ENCODE results near the gene MVP.

MVP gene

GRCh38 chr16:29804455-29805231, 15.6 kb upstream of the MVP start:
- Histone ChIP-seq H3K9ac (ENCODE audit: low read depth in 1 of 2, low read length in 2 of 2) (peak overlapping the region; percentile 85 to 96), H3K9me3 (ENCODE audit: control insufficient read depth in 2 of 2, low read length in 2 of 2) (no peaks in the 10 kb centered on the region), H3K27ac (ENCODE audit: low read depth in 2 of 2, low read length in 2 of 2) (peak overlapping the region; percentile 96 to 99), H3K4me3 (ENCODE audit: low read length in 2 of 2) (peak overlapping the region; percentile 80 to 93), H3K27me3 (ENCODE audit: control insufficient read depth in 2 of 2, insufficient read depth in 2 of 2, low read length in 2 of 2) (no peaks in the 10 kb centered on the region), H3K36me3 (ENCODE audit: control insufficient read depth in 2 of 2, insufficient read depth in 2 of 2, low read length in 2 of 2) (peaks cover 27 to 34% of the 10 kb centered on the region in 2 donors), H3K4me1 (ENCODE audit: control insufficient read depth in 2 of 2, insufficient read depth in 2 of 2, low read length in 2 of 2) (peaks cover 21 to 24% of the 10 kb centered on the region in 2 donors)

GRCh38 chr16:29805232-29806098, 14.8 kb upstream of the MVP start:
- H3K27me3 ChIP-seq (ENCODE audit: control insufficient read depth in 2 of 2, insufficient read depth in 2 of 2, low read length in 2 of 2): no peaks in the 10 kb centered on the region

GRCh38 chr16:29806099-29806579, 14.1 kb upstream of the MVP start, which contains the start of gene MAZ:
MAZ (plus strand) TSS chr16:29806529; CDS start chr16:29806702, 173 bp downstream.
- Histone ChIP-seq H3K36me3 (ENCODE audit: control insufficient read depth in 2 of 2, insufficient read depth in 2 of 2, low read length in 2 of 2) (peaks cover 27 to 30% of the 10 kb centered on the region in 2 donors), H3K4me1 (ENCODE audit: control insufficient read depth in 2 of 2, insufficient read depth in 2 of 2, low read length in 2 of 2) (peaks cover 36 to 39% of the 10 kb centered on the region in 2 donors), H3K9me3 (ENCODE audit: control insufficient read depth in 2 of 2, low read length in 2 of 2) (no peaks in the 10 kb centered on the region), H3K4me3 (ENCODE audit: low read length in 2 of 2) (peak within 1 kb of the TSS; percentile 82 to 93), H3K27me3 (ENCODE audit: control insufficient read depth in 2 of 2, insufficient read depth in 2 of 2, low read length in 2 of 2) (no peaks in the 10 kb centered on the region), H3K27ac (ENCODE audit: low read depth in 2 of 2, low read length in 2 of 2) (peak within 1 kb of the TSS; percentile 96 to 99), H3K9ac (ENCODE audit: low read depth in 1 of 2, low read length in 2 of 2) (peak within 1 kb of the TSS; percentile 74 to 88)

More at GRCh38 chr16:29805232-29806098, 14.8 kb upstream of the MVP start:
- no peaks in the 10 kb centered on the region for H3K9me3 ChIP-seq (ENCODE audit: control insufficient read depth in 2 of 2, low read length in 2 of 2)
- H3K36me3 ChIP-seq (ENCODE audit: control insufficient read depth in 2 of 2, insufficient read depth in 2 of 2, low read length in 2 of 2): peaks cover 32 to 35% of the 10 kb centered on the region in 2 donors
- peak overlapping the region; percentile 96 to 99 for H3K27ac ChIP-seq (ENCODE audit: low read depth in 2 of 2, low read length in 2 of 2)
- peaks cover 29 to 32% of the 10 kb centered on the region in 2 donors for H3K4me1 ChIP-seq (ENCODE audit: control insufficient read depth in 2 of 2, insufficient read depth in 2 of 2, low read length in 2 of 2)
- peak overlapping the region; percentile 85 to 96 for H3K9ac ChIP-seq (ENCODE audit: low read depth in 1 of 2, low read length in 2 of 2)
- peak overlapping the region; percentile 80 to 93 for H3K4me3 ChIP-seq (ENCODE audit: low read length in 2 of 2)

- peak overlapping the region; percentile 69 to 82 for H3K4me3 ChIP-seq (ENCODE audit: low read length in 2 of 2)
- peak overlapping the region; percentile 94 to 97 for H3K27ac ChIP-seq (ENCODE audit: low read depth in 2 of 2, low read length in 2 of 2)
- peaks cover 21 to 24% of the 10 kb centered on the region in 2 donors for H3K36me3 ChIP-seq (ENCODE audit: control insufficient read depth in 2 of 2, insufficient read depth in 2 of 2, low read length in 2 of 2)
- peak overlapping the region; percentile 74 to 88 for H3K9ac ChIP-seq (ENCODE audit: low read depth in 1 of 2, low read length in 2 of 2)
- H3K27me3 ChIP-seq (ENCODE audit: control insufficient read depth in 2 of 2, insufficient read depth in 2 of 2, low read length in 2 of 2): no peaks in the 10 kb centered on the region
- no peaks in the 10 kb centered on the region for H3K9me3 ChIP-seq (ENCODE audit: control insufficient read depth in 2 of 2, low read length in 2 of 2)
- peaks cover 42 to 46% of the 10 kb centered on the region in 2 donors for H3K4me1 ChIP-seq (ENCODE audit: control insufficient read depth in 2 of 2, insufficient read depth in 2 of 2, low read length in 2 of 2)
Observed at GRCh38 chr16:29806641-29807425, 13.4 kb upstream of the MVP start.

- Histone ChIP-seq H3K9me3 (ENCODE audit: control insufficient read depth in 2 of 2, low read length in 2 of 2) (no peaks in the 10 kb centered on the region), H3K27me3 (ENCODE audit: control insufficient read depth in 2 of 2, insufficient read depth in 2 of 2, low read length in 2 of 2) (no peaks in the 10 kb centered on the region), H3K27ac (ENCODE audit: low read depth in 2 of 2, low read length in 2 of 2) (peak overlapping the region; percentile 94 to 97), H3K4me3 (ENCODE audit: low read length in 2 of 2) (peak overlapping the region; percentile 69 to 82), H3K9ac (ENCODE audit: low read depth in 1 of 2, low read length in 2 of 2) (peak overlapping the region; percentile 48 to 88), H3K4me1 (ENCODE audit: control insufficient read depth in 2 of 2, insufficient read depth in 2 of 2, low read length in 2 of 2) (peaks cover 48 to 52% of the 10 kb centered on the region in 2 donors), H3K36me3 (ENCODE audit: control insufficient read depth in 2 of 2, insufficient read depth in 2 of 2, low read length in 2 of 2) (peaks cover 18 to 19% of the 10 kb centered on the region in 2 donors)
Observed at GRCh38 chr16:29807426-29808218, 12.6 kb upstream of the MVP start.

- Histone ChIP-seq H3K27ac (ENCODE audit: low read depth in 2 of 2, low read length in 2 of 2) (peak overlapping the region; percentile 94 to 97), H3K9ac (ENCODE audit: low read depth in 1 of 2, low read length in 2 of 2) (peak overlapping the region; percentile 48 to 88), H3K4me3 (ENCODE audit: low read length in 2 of 2) (peak overlapping the region; percentile 69 to 82), H3K4me1 (ENCODE audit: control insufficient read depth in 2 of 2, insufficient read depth in 2 of 2, low read length in 2 of 2) (peaks cover 50 to 55% of the 10 kb centered on the region in 2 donors), H3K36me3 (ENCODE audit: control insufficient read depth in 2 of 2, insufficient read depth in 2 of 2, low read length in 2 of 2) (peaks cover 13 to 17% of the 10 kb centered on the region in 2 donors), H3K9me3 (ENCODE audit: control insufficient read depth in 2 of 2, low read length in 2 of 2) (no peaks in the 10 kb centered on the region), H3K27me3 (ENCODE audit: control insufficient read depth in 2 of 2, insufficient read depth in 2 of 2, low read length in 2 of 2) (no peaks in the 10 kb centered on the region)
Observed at GRCh38 chr16:29808219-29808900, 11.9 kb upstream of the MVP start.

GRCh38 chr16:29809031-29809747, 11.1 kb upstream of the MVP start:
- Histone ChIP-seq H3K27ac (ENCODE audit: low read depth in 2 of 2, low read length in 2 of 2) (peak overlapping the region in 1 of 2 donors; percentile 85), H3K27me3 (ENCODE audit: control insufficient read depth in 2 of 2, insufficient read depth in 2 of 2, low read length in 2 of 2) (no peaks in the 10 kb centered on the region), H3K9me3 (ENCODE audit: control insufficient read depth in 2 of 2, low read length in 2 of 2) (no peaks in the 10 kb centered on the region), H3K4me1 (ENCODE audit: control insufficient read depth in 2 of 2, insufficient read depth in 2 of 2, low read length in 2 of 2) (peaks cover 55 to 56% of the 10 kb centered on the region in 2 donors), H3K36me3 (ENCODE audit: control insufficient read depth in 2 of 2, insufficient read depth in 2 of 2, low read length in 2 of 2) (peaks cover 13 to 17% of the 10 kb centered on the region in 2 donors), H3K9ac (ENCODE audit: low read depth in 1 of 2, low read length in 2 of 2) (no peak overlapping the region), H3K4me3 (ENCODE audit: low read length in 2 of 2) (peak overlapping the region; percentile 69 to 82)

GRCh38 chr16:29809850-29810698, 10.2 kb upstream of the MVP start:
- no peak overlapping the region for H3K4me3 ChIP-seq (ENCODE audit: low read length in 2 of 2)
- H3K27me3 ChIP-seq (ENCODE audit: control insufficient read depth in 2 of 2, insufficient read depth in 2 of 2, low read length in 2 of 2): no peaks in the 10 kb centered on the region
- H3K4me1 ChIP-seq (ENCODE audit: control insufficient read depth in 2 of 2, insufficient read depth in 2 of 2, low read length in 2 of 2): peaks cover 52 to 55% of the 10 kb centered on the region in 2 donors
- H3K9ac ChIP-seq (ENCODE audit: low read depth in 1 of 2, low read length in 2 of 2): no peak overlapping the region
- H3K9me3 ChIP-seq (ENCODE audit: control insufficient read depth in 2 of 2, low read length in 2 of 2): no peaks in the 10 kb centered on the region
- H3K27ac ChIP-seq (ENCODE audit: low read depth in 2 of 2, low read length in 2 of 2): peak overlapping the region; percentile 80 to 85
- peaks cover 13 to 17% of the 10 kb centered on the region in 2 donors for H3K36me3 ChIP-seq (ENCODE audit: control insufficient read depth in 2 of 2, insufficient read depth in 2 of 2, low read length in 2 of 2)

All from mucosa of rectum (tissue), 2 donors.